PC-9 (cell line): ENCODE data around the gene SLC4A1AP. TPM values are rescaled to one million over a fixed set of nuclear protein-coding genes. Genes with fewer than 3 reads are reported as not detected.
A peak's percentile ranks its signal among the peaks of the same experiment; 100 is the strongest.

ENCODE experiments used
- BruUV-seq: library from RNA; stranded (reverse); fragments of 400-500 nt; replicated peaks from 2 replicates; lab custom pipeline; 2021; lab: Mats Ljungman, UMichigan
- CTCF ChIA-PET: fragments of 300-600 bp; sonication (Branson Sonifier 250); formaldehyde crosslinking; loops from one replicate; lab custom pipeline; 2022; ENCODE audit warnings: antibody characterized with exemption; lab: Charles Lee
- POLR2A ChIA-PET: fragments of 300-600 bp; sonication (Branson Sonifier 250); formaldehyde crosslinking; loops from one replicate; lab custom pipeline; 2022; ENCODE audit warnings: antibody characterized with exemption; ENCODE audit not compliant: unreplicated experiment; lab: Charles Lee
- DNase-seq, 2 experiments: peaks; one replicate each; pipeline versions ENCODE4 v3.0.0 to v3.0.0-alpha.2; 2015 to 2022; ENCODE audit warnings: mixed read lengths in 1 of 2
- H2AFZ ChIP-seq: fragments of 200-600 bp; sonication (generic); 2 replicates; pipeline ENCODE4 v1.8.1; 2017; ENCODE audit warnings: antibody characterized with exemption
- H3F3A ChIP-seq: fragments of 200-600 bp; sonication (generic); 2 replicates; pipeline ENCODE4 v1.8.1; 2017; ENCODE audit warnings: antibody characterized with exemption, mild to moderate bottlenecking, low read depth; ENCODE audit not compliant: insufficient read depth
- H3K27ac ChIP-seq: fragments of 200-600 bp; sonication (generic); 2 replicates; pipeline ENCODE4 v1.6.1; 2016; ENCODE audit warnings: mixed run types
- H3K27me3 ChIP-seq: fragments of 200-600 bp; sonication (generic); 2 replicates; pipeline ENCODE4 v1.6.1; 2016; ENCODE audit warnings: low read depth, mixed run types; ENCODE audit not compliant: insufficient read depth
- H3K36me3 ChIP-seq: fragments of 200-600 bp; sonication (generic); 2 replicates; pipeline ENCODE4 v1.6.1; 2016; ENCODE audit warnings: low read depth, mixed run types
- H3K4me1 ChIP-seq: fragments of 200-600 bp; sonication (generic); replicated peaks from 2 replicates; pipeline ENCODE4 v1.6.1; 2016; ENCODE audit warnings: mixed run types; ENCODE audit not compliant: insufficient read depth
- H3K4me2 ChIP-seq: fragments of 200-600 bp; sonication (generic); 2 replicates; pipeline ENCODE4 v1.6.1; 2017; ENCODE audit warnings: mixed run types
- H3K4me3 ChIP-seq: fragments of 200-600 bp; sonication (generic); 2 replicates; pipeline ENCODE4 v1.6.1; 2016; ENCODE audit warnings: mixed run types
- H3K79me2 ChIP-seq: fragments of 200-600 bp; sonication (generic); 2 replicates; pipeline ENCODE4 v1.6.1; 2017; ENCODE audit warnings: low read depth, mixed run types
- H3K9me2 ChIP-seq: fragments of 200-600 bp; sonication (generic); 2 replicates; pipeline ENCODE4 v1.8.1; 2017; ENCODE audit warnings: mild to moderate bottlenecking; ENCODE audit not compliant: insufficient read depth
- H3K9me3 ChIP-seq: fragments of 200-600 bp; sonication (generic); 2 replicates; pipeline ENCODE4 v1.8.1; 2016; ENCODE audit warnings: low read depth; ENCODE audit not compliant: insufficient read depth
- H4K20me1 ChIP-seq: fragments of 200-600 bp; sonication (generic); 2 replicates; pipeline ENCODE4 v1.8.1; 2017; ENCODE audit not compliant: insufficient read depth
- CTCF ChIP-seq: fragments of 200-600 bp; sonication (generic); conservative IDR thresholded peaks from 2 replicates; pipeline ENCODE4 v1.6.1; 2017; ENCODE audit warnings: mixed run types, antibody characterized with exemption, mild to moderate bottlenecking, moderate library complexity
- EZH2 ChIP-seq: fragments of 200-600 bp; sonication (generic); IDR thresholded peaks from 2 replicates; pipeline ENCODE4 v1.8.0; 2017; ENCODE audit warnings: antibody characterized with exemption, low read depth
- intact Hi-C: fragments of 100-400 bp; cut with micrococcal nuclease; formaldehyde crosslinking; loops from one replicate; pipeline ENCODE4 v1.10.0; 2022; ENCODE audit not compliant: unreplicated experiment
- total RNA-seq: library from RNA; stranded (reverse); gene quantifications from 2 replicates; pipeline ENCODE4 v1.2.3, GENCODE V29; 2021

The SLC4A1AP gene
- total RNA-seq, 1 experiment from 2014 or later = 22.7 TPM

GRCh38 chr2:27705851-27706622 lies 42.3 kb downstream of the SLC4A1AP start:
- no peaks in the 10 kb centered on the region for H4K20me1 ChIP-seq
- intact Hi-C loops = loop anchor here (1.0 to 10.0 kb wide), 7 partner anchors 15 to 1049 kb away; partner anchors contain the start of genes BABAM2, PPP1CB and RBKS
- ChIA-PET POLR2A (interaction anchor here (0.6 to 1.5 kb wide), 11 partner anchors 11 to 1250 kb away, joined by 3 to 18 read pairs (median 4); partner anchors contain the start of gene NRBP1), CTCF (interaction anchor here (1.2 to 1.5 kb wide), 2 partner anchors 23 to 47 kb away, joined by 8 to 10 read pairs; no protein-coding TSS in a partner anchor)
- peaks cover 9% of the 10 kb centered on the region for H3K79me2 ChIP-seq
- no peaks in the 10 kb centered on the region for H3K9me3 ChIP-seq
- no peaks in the 10 kb centered on the region for H3K36me3 ChIP-seq
- H3K27me3 ChIP-seq = no peaks in the 10 kb centered on the region
- H3K27ac ChIP-seq = peak overlapping the region; percentile 98
- peaks cover 75% of the 10 kb centered on the region for H3K4me1 ChIP-seq
- peak overlapping the region; percentile 62 for H3K4me2 ChIP-seq
- no peaks in the 10 kb centered on the region for H3K9me2 ChIP-seq
- H2AFZ ChIP-seq = peak overlapping the region; percentile 58; the same call in 1 of the 2 replicates
- TF ChIP-seq EZH2 = no peak
- no peak for TF ChIP-seq CTCF
- BruUV-seq = TSS peak; percentile 78
- peak; percentile 79 to 98 for DNase-seq
- peak overlapping the region; percentile 15; the same call in 1 of the 2 replicates for H3K4me3 ChIP-seq
- peaks cover 48% of the 10 kb centered on the region for H3F3A ChIP-seq

- DNase-seq = no peak
- no peaks in the 10 kb centered on the region for H3K36me3 ChIP-seq
- peaks cover 17% of the 10 kb centered on the region for H3K79me2 ChIP-seq
- H3K4me1 ChIP-seq = peaks cover 91% of the 10 kb centered on the region
- H3K9me2 ChIP-seq = no peaks in the 10 kb centered on the region; the same call in 1 of the 2 replicates
- no peaks in the 10 kb centered on the region for H3K9me3 ChIP-seq
- intact Hi-C loops = loop anchor here (5.0 to 10.0 kb wide), 3 partner anchors 247 to 1047 kb away; partner anchors contain the start of gene PPP1CB
- BruUV-seq = no TSS peak
- ChIA-PET POLR2A (interaction anchor here (0.5 to 1.5 kb wide), 3 partner anchors 9 to 1163 kb away, joined by 3 to 18 read pairs (median 3); partner anchors contain the start of gene TRMT61B), CTCF (interaction anchor here (1.5 kb wide), 1 partner anchor 45 kb away, joined by 8 read pairs; no protein-coding TSS in a partner anchor)
- no peak overlapping the region for H3K4me3 ChIP-seq
- H2AFZ ChIP-seq = no peak overlapping the region
- no peaks in the 10 kb centered on the region for H4K20me1 ChIP-seq
- H3F3A ChIP-seq = peaks cover 56% of the 10 kb centered on the region
- TF ChIP-seq EZH2 = no peak
- no peak for TF ChIP-seq CTCF
- no peaks in the 10 kb centered on the region for H3K27me3 ChIP-seq
- H3K27ac ChIP-seq = peak overlapping the region; percentile 98
- H3K4me2 ChIP-seq = peak overlapping the region; percentile 62
These were observed 44.0 kb downstream of the SLC4A1AP start for GRCh38 chr2:27707462-27708256.

GRCh38 chr2:27708257-27708654 lies 44.6 kb downstream of the SLC4A1AP start:
- Histone ChIP-seq H3F3A (peaks cover 58% of the 10 kb centered on the region), H3K79me2 (peaks cover 23% of the 10 kb centered on the region), H3K4me2 (no peak overlapping the region), H3K4me3 (no peak overlapping the region), H3K27me3 (no peaks in the 10 kb centered on the region), H3K36me3 (no peaks in the 10 kb centered on the region), H3K4me1 (peaks cover 97% of the 10 kb centered on the region), H2AFZ (no peak overlapping the region), H3K9me3 (no peaks in the 10 kb centered on the region), H3K27ac (peak overlapping the region; percentile 98; the same call in 1 of the 2 replicates), H3K9me2 (no peaks in the 10 kb centered on the region; the same call in 1 of the 2 replicates), H4K20me1 (no peaks in the 10 kb centered on the region)
- intact Hi-C loops = loop anchor here (5.0 to 10.0 kb wide), 3 partner anchors 247 to 1047 kb away; partner anchors contain the start of gene PPP1CB
- CTCF ChIA-PET = no interaction called here
- no peak for TF ChIP-seq EZH2
- TF ChIP-seq CTCF = no peak
- no TSS peak for BruUV-seq
- POLR2A ChIA-PET = interaction anchor here (0.5 kb wide), 1 partner anchor 614 kb away, joined by 3 read pairs; no protein-coding TSS in a partner anchor
- DNase-seq = no peak
